SK-N-SH treated with all-trans-retinoic acid at 6 μM for 48 hours (cell line): ENCODE data around the gene SLC6A7.

Experiments used
- ARNTL ChIP-seq: fragments of 450-650 bp; formaldehyde crosslinking; IDR thresholded peaks from 2 replicates; pipeline ENCODE4 v1.5.0; 2020; ENCODE audit warnings: low read depth, mild to moderate bottlenecking, moderate library complexity, borderline replicate concordance
- ISL1 ChIP-seq: fragments of 250-450 bp; sonication (Bioruptor Pico); IDR thresholded peaks from 2 replicates; pipeline ENCODE4 v2.1.2; 2022; ENCODE audit warnings: mild to moderate bottlenecking, moderate library complexity
- OSR1 ChIP-seq: fragments of 250-450 bp; sonication (Bioruptor Pico); IDR thresholded peaks from 2 replicates; pipeline ENCODE4 v1.8.0; 2022; ENCODE audit warnings: moderate library complexity, mild to moderate bottlenecking, inconsistent platforms
- PPARA ChIP-seq: fragments of 250-450 bp; sonication (Bioruptor Pico); IDR thresholded peaks from 2 replicates; pipeline ENCODE4 v1.5.0; 2020; ENCODE audit warnings: mild to moderate bottlenecking, borderline replicate concordance
- ZC3H10 ChIP-seq: fragments of 250-450 bp; sonication (Bioruptor Pico); IDR thresholded peaks from 2 replicates; pipeline ENCODE4 v1.5.1; 2021; ENCODE audit warnings: mild to moderate bottlenecking, moderate library complexity
- ZNF8 ChIP-seq: fragments of 450-650 bp; formaldehyde crosslinking; IDR thresholded peaks from 2 replicates; pipeline ENCODE4 v1.5.0; 2020; ENCODE audit warnings: mild to moderate bottlenecking, moderate library complexity

GRCh38 chr5:150144246-150144801, 45.5 kb upstream of the SLC6A7 start:
- no peak for TF ChIP-seq ZNF8 (CRISPR knock-in tag)
- no peak for TF ChIP-seq OSR1 (CRISPR knock-in tag)
- no peak for TF ChIP-seq PPARA
- TF ChIP-seq ARNTL (CRISPR knock-in tag), result no peak
- no peak for TF ChIP-seq ZC3H10
- no peak for TF ChIP-seq ISL1 (CRISPR knock-in tag)
